CD4-positive, alpha-beta T cell treated with Interleukin-21 for 1 hour (primary cell): ENCODE results near the gene TMEM256.

Source experiments
- DNase-seq: peaks from one replicate; pipeline ENCODE4 v3.0.0-alpha.2; 2020

Gene TMEM256

DNA sequence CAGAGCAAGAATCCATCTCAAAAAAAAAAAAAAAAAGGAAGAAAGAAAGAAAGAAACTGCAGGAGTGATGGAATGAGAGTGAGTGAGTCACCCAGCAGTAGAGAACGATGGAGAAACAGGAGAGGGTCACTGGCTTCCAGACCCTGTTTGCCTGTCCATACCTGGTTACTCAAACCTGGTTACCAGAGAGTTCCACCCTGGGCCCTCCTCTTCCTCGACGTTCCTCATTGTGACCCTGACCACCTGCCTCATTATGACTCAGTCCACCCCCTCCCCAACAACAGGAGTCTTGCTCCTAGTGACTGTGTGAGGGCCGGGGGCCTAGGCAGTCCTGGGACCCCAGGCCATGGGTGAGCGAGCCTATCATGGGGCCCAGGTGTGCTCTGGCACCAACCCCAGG lies 24.7 kb upstream of the TMEM256 start, which contains the start of gene SPEM3:
Gene SPEM3 (plus strand): TSS at position 301 of the 400 bp plus-strand sequence. CDS start 46 bp downstream, at position 347.
- no peak for DNase-seq

- no peak for DNase-seq
Measured at GRCh38 chr17:7427549-7427948, 23.7 kb upstream of the TMEM256 start.

- DNase-seq = no peak
Measured at GRCh38 chr17:7426896-7427489, 23.1 kb upstream of the TMEM256 start.

GRCh38 chr17:7426203-7426863 lies 22.4 kb upstream of the TMEM256 start:
- no peak for DNase-seq

GRCh38 chr17:7425756-7426155 lies 21.9 kb upstream of the TMEM256 start:
- DNase-seq = no peak

GRCh38 chr17:7425316-7425715 lies 21.4 kb upstream of the TMEM256 start, which contains the start of gene SPEM2:
SPEM2 (plus strand) TSS chr17:7425616; CDS start chr17:7425689, 73 bp downstream.
- DNase-seq = no peak

GRCh38 chr17:7423679-7424078 lies 19.8 kb upstream of the TMEM256 start:
- DNase-seq = no peak

GRCh38 chr17:7421186-7421585 lies 17.3 kb upstream of the TMEM256 start:
- DNase-seq = no peak

DNA sequence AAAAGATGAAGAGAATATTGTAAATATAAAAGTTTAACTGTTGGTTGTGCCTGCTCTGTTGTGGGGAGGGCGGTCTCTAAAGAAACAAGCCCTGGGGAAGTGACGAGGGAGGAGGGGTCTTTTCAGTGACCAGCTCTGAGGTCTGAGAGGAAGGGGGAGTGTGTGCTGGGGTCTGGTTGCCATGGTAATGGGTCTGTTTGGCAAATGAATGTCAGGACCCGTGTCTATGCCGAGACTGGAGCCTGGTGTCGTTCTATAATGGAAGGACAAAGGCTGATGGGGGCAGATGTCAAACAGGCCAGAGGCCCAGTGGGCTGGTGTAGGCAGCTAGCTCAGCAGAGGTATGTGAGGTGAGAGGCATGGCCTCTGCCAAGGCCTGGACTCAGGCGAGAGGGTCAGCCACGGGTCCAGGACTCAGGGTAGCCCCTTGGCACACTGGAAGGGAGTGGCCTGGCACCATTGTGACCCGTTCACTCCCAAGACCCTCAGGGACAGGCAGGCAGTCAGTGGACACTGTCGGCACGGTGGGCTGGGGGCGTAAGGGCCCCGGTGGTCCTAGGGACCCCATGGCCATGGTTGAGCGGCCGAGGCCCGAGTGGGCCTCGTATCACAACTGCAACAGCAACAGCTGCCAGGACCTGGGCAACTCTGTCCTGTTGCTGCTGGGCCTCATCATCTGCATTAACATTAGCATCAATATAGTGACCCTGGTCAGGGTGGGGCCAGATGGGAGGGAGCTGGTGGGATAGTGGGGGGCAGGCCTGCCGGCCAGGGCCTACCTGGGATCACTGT lies 16.1 kb upstream of the TMEM256 start, which contains the start of gene SPEM1:
Gene SPEM1 (plus strand): TSS at position 506 of the 792 bp plus-strand sequence. CDS start 61 bp downstream, at position 567.
- DNase-seq = no peak

GRCh38 chr17:7418472-7419152 lies 14.7 kb upstream of the TMEM256 start:
- DNase-seq = no peak

GRCh38 chr17:7417056-7417655 lies 13.3 kb upstream of the TMEM256 start:
- no peak for DNase-seq

- no peak for DNase-seq
Measured at GRCh38 chr17:7416323-7416722, 12.4 kb upstream of the TMEM256 start.

DNA sequence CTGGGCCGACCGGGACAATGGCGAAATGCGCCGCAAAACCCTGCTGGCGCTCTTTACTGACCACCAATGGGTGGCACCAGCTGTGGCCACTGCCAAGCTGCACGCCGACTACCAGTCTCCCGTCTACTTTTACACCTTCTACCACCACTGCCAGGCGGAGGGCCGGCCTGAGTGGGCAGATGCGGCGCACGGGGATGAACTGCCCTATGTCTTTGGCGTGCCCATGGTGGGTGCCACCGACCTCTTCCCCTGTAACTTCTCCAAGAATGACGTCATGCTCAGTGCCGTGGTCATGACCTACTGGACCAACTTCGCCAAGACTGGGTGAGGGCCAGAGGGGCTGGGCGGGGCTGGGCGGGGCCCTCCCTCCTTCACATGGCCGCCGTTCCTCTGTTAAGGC lies 11.9 kb upstream of the TMEM256 start:
- DNase-seq = no peak

GRCh38 chr17:7414837-7415236 lies 10.9 kb upstream of the TMEM256 start:
- DNase-seq = no peak

DNA sequence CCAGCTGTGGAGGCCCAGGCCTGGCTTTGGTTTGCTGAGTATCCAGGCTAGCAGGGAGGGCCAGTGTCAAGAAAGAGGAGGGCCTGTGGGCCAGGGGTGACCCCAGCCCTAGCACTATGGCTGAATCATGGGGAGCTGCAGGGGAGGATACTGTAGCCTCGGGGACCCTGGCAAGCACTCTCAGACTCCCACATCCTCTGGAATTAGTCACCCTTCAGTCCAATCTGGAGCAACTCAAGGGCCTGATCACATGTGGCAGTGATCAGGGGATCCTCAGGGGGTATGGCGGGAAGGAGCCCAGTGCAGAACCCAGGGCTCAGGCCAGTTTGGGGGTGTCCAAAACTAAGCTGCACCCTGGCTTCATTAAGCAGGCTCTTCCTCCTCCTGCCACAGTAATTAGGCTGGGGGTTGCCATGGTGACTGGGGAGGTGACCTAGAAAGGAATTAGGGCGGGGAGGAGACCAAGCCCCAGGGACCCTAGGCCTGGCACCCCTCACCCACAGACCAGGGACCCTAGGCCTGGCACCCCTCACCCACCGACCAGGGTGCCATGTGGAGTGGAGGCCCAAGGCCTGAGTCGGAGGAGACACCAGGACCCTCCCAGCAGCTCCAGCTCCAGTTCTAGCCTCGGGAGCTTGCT lies 9.6 kb upstream of the TMEM256 start:
- no peak for DNase-seq

DNA sequence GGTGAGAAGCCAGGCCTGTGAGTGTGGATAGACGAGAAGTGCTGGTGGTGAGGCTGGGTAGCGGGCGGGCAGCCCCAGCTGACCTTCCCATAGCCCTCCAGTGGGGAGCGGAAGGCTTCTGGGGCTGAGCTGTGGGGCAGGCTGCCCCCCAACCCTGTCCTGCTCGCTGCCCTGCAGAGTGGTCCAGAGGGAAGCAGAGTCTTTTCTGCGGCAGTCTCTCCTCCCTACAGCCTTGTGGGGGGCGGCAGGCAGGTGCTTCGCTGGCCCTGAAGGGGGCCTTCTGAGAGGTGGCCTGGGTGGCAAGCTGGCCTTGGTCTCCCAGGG lies 7.5 kb upstream of the TMEM256 start:
- DNase-seq = no peak

- no peak for DNase-seq
Measured at GRCh38 chr17:7410634-7411426, 6.9 kb upstream of the TMEM256 start.

- no peak for DNase-seq
Measured at GRCh38 chr17:7409716-7410115, 5.8 kb upstream of the TMEM256 start.

GRCh38 chr17:7408863-7409262 lies 5.0 kb upstream of the TMEM256 start:
- no peak for DNase-seq

DNA sequence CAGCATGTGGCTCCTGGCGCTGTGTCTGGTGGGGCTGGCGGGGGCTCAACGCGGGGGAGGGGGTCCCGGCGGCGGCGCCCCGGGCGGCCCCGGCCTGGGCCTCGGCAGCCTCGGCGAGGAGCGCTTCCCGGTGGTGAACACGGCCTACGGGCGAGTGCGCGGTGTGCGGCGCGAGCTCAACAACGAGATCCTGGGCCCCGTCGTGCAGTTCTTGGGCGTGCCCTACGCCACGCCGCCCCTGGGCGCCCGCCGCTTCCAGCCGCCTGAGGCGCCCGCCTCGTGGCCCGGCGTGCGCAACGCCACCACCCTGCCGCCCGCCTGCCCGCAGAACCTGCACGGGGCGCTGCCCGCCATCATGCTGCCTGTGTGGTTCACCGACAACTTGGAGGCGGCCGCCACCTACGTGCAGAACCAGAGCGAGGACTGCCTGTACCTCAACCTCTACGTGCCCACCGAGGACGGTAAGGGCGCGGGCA lies 4.4 kb upstream of the TMEM256 start:
- peak; percentile 49 for DNase-seq
